Psoas muscle (tissue), 8 donors: ENCODE data around the gene HSD11B2. TPM values are rescaled to one million over a fixed set of nuclear protein-coding genes. Genes with fewer than 3 reads are reported as not detected.
A peak's percentile ranks its signal among the peaks of the same experiment; 100 is the strongest.

Experiments
- ATAC-seq, 4 donors: fragments of 200-7000 bp; cut with Tn5 transposase; one replicate each; pipeline ENCODE4 v1.9.1; 2020; ENCODE audit warnings: moderate library complexity in 3 of 4, mild to moderate bottlenecking in 2 of 4
- DNase-seq, 2 donors: peaks; one replicate each; pipeline ENCODE4 v3.0.0-alpha.2; 2020
- H3K27ac ChIP-seq: fragments of 200-600 bp; one replicate; pipeline ENCODE4 v1.8.0; 2022
- H3K27me3 ChIP-seq, 3 donors: fragments of 200-600 bp in 1 of 3; one replicate each; pipeline versions ENCODE4 v1.6.1 to v1.8.0; 2013 to 2022; ENCODE audit warnings: low read length in 2 of 3, mild to moderate bottlenecking in 2 of 3, moderate library complexity in 1 of 3; ENCODE audit not compliant: insufficient read depth in 3 of 3
- H3K36me3 ChIP-seq, 2 donors: fragments of 200-600 bp in 1 of 2; one replicate each; pipeline versions ENCODE4 v1.6.1 to v1.8.0; 2013 to 2022; ENCODE audit warnings: low read depth in 1 of 2, mild to moderate bottlenecking in 1 of 2, moderate library complexity in 1 of 2; ENCODE audit not compliant: insufficient read depth in 1 of 2
- H3K4me1 ChIP-seq: fragments of 200-600 bp; one replicate; pipeline ENCODE4 v1.8.0; 2022
- H3K4me3 ChIP-seq: fragments of 200-600 bp; one replicate; pipeline ENCODE4 v1.8.0; 2022; ENCODE audit warnings: mild to moderate bottlenecking
- H3K9me3 ChIP-seq: fragments of 200-600 bp; one replicate; pipeline ENCODE4 v1.8.0; 2022
- CTCF ChIP-seq: fragments of 200-600 bp; IDR thresholded peaks from one replicate; pipeline ENCODE4 v1.8.0; 2022; ENCODE audit warnings: antibody characterized with exemption
- WGBS, 3 donors: extraction: QIAGEN DNeasy Blood & Tissue Kit; methylation state at CpG; one replicate each; pipeline versions ENCODE4 v1.1.6 to v1.1.7; 2013; 5-methylcytosine and 5-hydroxymethylcytosine counted together
- intact Hi-C, 2 donors: fragments of 100-400 bp; cut with DNase I; formaldehyde crosslinking; loops; one replicate each; pipeline versions ENCODE4 v1.11.0 to v1.14.2; 2022
- polyA plus RNA-seq, 3 donors: library from polyadenylated mRNA; stranded (reverse); fragments of 200-250 nt; gene quantifications; one replicate each; pipeline ENCODE4 v1.2.3, GENCODE V29; 2013
- total RNA-seq, 4 donors: library from RNA; stranded (reverse); fragmentation: NEBNext Ultra II Directional in 2 of 4; extraction: Animal tissue kit (Norgen Biotek cat#: 25700) in 2 of 4; gene quantifications; one replicate each; pipeline versions ENCODE4 v1.2.1 to v1.2.4, GENCODE V29; 2021 to 2023
- donor health status: healthy with polysubstance abuse.
- donor health status: DM: no; HTN: no; CAD: no; lungs with moderate emphysema.
- donor health status: Bipolar disorder and iron deficiency.
- donor health status: healthy.
- donor health status: DM: yes; HTN: yes; CAD: no.
- donor health status: DM: no; HTN: no; CAD: no.
- donor health status: DM: no; HTN: no; CAD: no.
- donor health status: DM: yes; HTN: yes; CAD: no.

HSD11B2 gene
- total and polyA plus RNA-seq, 7 donors = 0.11 to 0.71 (median 0.27) TPM

GRCh38 chr16:67444259-67445125 is 13.6 kb downstream of the HSD11B2 start:
- Histone ChIP-seq H3K4me3 (no peak overlapping the region), H3K27me3 (no peaks in the 10 kb centered on the region), H3K36me3 (peaks cover 0 to 12% of the 10 kb centered on the region in 2 donors), H3K4me1 (peaks cover 82% of the 10 kb centered on the region), H3K9me3 (no peaks in the 10 kb centered on the region), H3K27ac (peak overlapping the region; percentile 24)
- WGBS, 3 donors = 81 to 85% (median 84%) methylated on average over 20 to 22 of the region's 22 CpGs
- DNase-seq (no peak), ATAC-seq (no peak)
- TF ChIP-seq CTCF = no peak
- intact Hi-C loops = no loop called here

GRCh38 chr16:67445126-67445426 is 14.2 kb downstream of the HSD11B2 start:
- Histone ChIP-seq H3K27ac (no peak overlapping the region), H3K36me3 (peaks cover 0 to 7% of the 10 kb centered on the region in 2 donors)

GRCh38 chr16:67445441-67445912 is 14.6 kb downstream of the HSD11B2 start:
- Histone ChIP-seq H3K4me1 (peaks cover 92% of the 10 kb centered on the region), H3K4me3 (no peak overlapping the region), H3K36me3 (peaks cover 0 to 3% of the 10 kb centered on the region in 2 donors), H3K27ac (no peak overlapping the region), H3K9me3 (no peaks in the 10 kb centered on the region), H3K27me3 (no peaks in the 10 kb centered on the region)
- peak in 3 of 4 donors; percentile 46 to 56 (median 53) for ATAC-seq
- WGBS, 3 donors = 16 to 31% (median 27%) methylated on average over 3 of the region's 3 CpGs
- intact Hi-C loops = no loop called here
- DNase-seq = peak in 1 of 2 donors; percentile 81
- TF ChIP-seq CTCF = no peak

More at GRCh38 chr16:67445126-67445426, 14.2 kb downstream of the HSD11B2 start:
- DNase-seq (no peak), ATAC-seq (no peak)
- TF ChIP-seq CTCF = no peak
- Histone ChIP-seq H3K9me3 (no peaks in the 10 kb centered on the region), H3K27me3 (no peaks in the 10 kb centered on the region), H3K4me3 (no peak overlapping the region), H3K4me1 (peaks cover 88% of the 10 kb centered on the region)
- 75 to 91% (median 77%) methylated on average over 7 of the region's 7 CpGs for WGBS, 3 donors
- intact Hi-C loops = no loop called here

- no peak for DNase-seq
These were observed 15.3 kb downstream of the HSD11B2 start for GRCh38 chr16:67445913-67446907.

More at GRCh38 chr16:67445913-67446907, 15.3 kb downstream of the HSD11B2 start:
- H3K4me1 ChIP-seq = peaks cover 99% of the 10 kb centered on the region
- 51 to 68% (median 54%) methylated on average over 12 of the region's 12 CpGs for WGBS, 3 donors
- intact Hi-C loops = no loop called here
- H3K27me3 ChIP-seq = no peaks in the 10 kb centered on the region
- H3K9me3 ChIP-seq = no peaks in the 10 kb centered on the region
- peak in 1 of 4 donors; percentile 2 for ATAC-seq
- H3K27ac ChIP-seq = peak overlapping the region; percentile 2
- TF ChIP-seq CTCF = no peak
- no peaks in the 10 kb centered on the region for H3K36me3 ChIP-seq
- H3K4me3 ChIP-seq = no peak overlapping the region
